ENCODE measurements around the gene MMEL1.

DNA sequence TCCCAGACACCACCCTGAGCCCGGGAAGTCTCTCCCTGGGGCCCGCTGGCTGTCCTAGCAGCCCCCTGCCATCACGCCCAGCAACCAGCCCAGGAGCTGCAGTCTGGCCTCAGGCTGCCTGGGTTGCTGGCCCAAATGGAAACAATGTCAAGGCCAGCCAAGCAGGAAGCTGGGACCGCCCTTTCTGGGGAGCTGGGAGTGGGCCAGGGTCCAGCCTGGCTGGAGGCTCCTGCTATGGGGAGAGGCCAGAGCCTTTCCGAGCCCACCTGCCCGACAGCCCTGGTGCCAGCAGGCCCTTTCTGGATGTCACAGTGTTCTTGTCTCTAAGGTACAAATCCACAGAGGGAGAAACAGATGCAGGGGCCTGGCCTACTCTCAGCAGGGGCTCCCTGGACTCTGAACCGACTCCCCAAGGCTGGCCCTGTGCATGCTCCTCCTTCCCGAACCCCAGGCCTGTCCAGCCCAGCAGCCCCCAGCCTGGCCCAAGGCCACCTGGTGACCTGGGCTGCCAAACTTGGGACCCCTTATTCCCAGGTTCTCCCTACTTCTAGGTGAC is 1.2 kb upstream of the MMEL1 start:
- TF ChIP-seq, protein P1, sequence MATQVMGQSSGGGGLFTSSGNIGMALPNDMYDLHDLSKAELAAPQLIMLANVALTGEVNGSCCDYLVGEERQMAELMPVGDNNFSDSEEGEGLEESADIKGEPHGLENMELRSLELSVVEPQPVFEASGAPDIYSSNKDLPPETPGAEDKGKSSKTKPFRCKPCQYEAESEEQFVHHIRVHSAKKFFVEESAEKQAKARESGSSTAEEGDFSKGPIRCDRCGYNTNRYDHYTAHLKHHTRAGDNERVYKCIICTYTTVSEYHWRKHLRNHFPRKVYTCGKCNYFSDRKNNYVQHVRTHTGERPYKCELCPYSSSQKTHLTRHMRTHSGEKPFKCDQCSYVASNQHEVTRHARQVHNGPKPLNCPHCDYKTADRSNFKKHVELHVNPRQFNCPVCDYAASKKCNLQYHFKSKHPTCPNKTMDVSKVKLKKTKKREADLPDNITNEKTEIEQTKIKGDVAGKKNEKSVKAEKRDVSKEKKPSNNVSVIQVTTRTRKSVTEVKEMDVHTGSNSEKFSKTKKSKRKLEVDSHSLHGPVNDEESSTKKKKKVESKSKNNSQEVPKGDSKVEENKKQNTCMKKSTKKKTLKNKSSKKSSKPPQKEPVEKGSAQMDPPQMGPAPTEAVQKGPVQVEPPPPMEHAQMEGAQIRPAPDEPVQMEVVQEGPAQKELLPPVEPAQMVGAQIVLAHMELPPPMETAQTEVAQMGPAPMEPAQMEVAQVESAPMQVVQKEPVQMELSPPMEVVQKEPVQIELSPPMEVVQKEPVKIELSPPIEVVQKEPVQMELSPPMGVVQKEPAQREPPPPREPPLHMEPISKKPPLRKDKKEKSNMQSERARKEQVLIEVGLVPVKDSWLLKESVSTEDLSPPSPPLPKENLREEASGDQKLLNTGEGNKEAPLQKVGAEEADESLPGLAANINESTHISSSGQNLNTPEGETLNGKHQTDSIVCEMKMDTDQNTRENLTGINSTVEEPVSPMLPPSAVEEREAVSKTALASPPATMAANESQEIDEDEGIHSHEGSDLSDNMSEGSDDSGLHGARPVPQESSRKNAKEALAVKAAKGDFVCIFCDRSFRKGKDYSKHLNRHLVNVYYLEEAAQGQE (IDR thresholded peaks at IDR 0.05; ENCODE audit: insufficient read depth in 1 of 2, low read depth in 2 of 2, low read length in 1 of 2) = no peak
- TF ChIP-seq, protein P2, sequence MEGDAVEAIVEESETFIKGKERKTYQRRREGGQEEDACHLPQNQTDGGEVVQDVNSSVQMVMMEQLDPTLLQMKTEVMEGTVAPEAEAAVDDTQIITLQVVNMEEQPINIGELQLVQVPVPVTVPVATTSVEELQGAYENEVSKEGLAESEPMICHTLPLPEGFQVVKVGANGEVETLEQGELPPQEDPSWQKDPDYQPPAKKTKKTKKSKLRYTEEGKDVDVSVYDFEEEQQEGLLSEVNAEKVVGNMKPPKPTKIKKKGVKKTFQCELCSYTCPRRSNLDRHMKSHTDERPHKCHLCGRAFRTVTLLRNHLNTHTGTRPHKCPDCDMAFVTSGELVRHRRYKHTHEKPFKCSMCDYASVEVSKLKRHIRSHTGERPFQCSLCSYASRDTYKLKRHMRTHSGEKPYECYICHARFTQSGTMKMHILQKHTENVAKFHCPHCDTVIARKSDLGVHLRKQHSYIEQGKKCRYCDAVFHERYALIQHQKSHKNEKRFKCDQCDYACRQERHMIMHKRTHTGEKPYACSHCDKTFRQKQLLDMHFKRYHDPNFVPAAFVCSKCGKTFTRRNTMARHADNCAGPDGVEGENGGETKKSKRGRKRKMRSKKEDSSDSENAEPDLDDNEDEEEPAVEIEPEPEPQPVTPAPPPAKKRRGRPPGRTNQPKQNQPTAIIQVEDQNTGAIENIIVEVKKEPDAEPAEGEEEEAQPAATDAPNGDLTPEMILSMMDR (IDR thresholded peaks at IDR 0.05) = no peak
- TF ChIP-seq POLR2AphosphoS5 (IDR thresholded peaks at IDR 0.05; ENCODE audit: low read depth, low read length) = no peak

All from Panc1 (cell line).